Measurements from ENCODE around the gene LRRC39.

LRRC39 gene

DNA sequence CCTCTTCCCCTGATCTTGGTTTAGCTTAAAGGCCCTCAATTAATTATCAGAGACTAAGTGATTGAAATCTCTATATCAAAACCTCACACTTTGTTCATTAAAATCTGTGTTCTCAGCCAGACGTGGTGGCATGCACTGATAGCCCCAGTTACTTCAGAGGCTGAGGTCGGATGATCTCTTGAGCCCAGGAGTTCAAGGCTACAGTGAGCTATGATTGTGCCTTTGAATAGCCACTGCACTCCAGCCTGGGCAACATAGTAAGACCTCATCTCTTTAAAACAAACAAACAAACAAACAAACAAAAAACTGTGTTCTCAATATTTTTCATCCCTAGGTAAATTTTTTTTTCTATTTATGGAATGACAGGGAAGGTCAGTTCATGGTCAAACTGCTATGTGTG lies 26.4 kb downstream of the LRRC39 start:
- TF ChIP-seq, protein P1, sequence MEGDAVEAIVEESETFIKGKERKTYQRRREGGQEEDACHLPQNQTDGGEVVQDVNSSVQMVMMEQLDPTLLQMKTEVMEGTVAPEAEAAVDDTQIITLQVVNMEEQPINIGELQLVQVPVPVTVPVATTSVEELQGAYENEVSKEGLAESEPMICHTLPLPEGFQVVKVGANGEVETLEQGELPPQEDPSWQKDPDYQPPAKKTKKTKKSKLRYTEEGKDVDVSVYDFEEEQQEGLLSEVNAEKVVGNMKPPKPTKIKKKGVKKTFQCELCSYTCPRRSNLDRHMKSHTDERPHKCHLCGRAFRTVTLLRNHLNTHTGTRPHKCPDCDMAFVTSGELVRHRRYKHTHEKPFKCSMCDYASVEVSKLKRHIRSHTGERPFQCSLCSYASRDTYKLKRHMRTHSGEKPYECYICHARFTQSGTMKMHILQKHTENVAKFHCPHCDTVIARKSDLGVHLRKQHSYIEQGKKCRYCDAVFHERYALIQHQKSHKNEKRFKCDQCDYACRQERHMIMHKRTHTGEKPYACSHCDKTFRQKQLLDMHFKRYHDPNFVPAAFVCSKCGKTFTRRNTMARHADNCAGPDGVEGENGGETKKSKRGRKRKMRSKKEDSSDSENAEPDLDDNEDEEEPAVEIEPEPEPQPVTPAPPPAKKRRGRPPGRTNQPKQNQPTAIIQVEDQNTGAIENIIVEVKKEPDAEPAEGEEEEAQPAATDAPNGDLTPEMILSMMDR (IDR thresholded peaks at IDR 0.05; ENCODE audit: insufficient read depth, low read depth, low read length, missing control alignments) = no peak
- no peak for DNase-seq (ENCODE audit: low read depth)
- H3K4me3 ChIP-seq (ENCODE audit: low read length) = no peak overlapping the region

DNA sequence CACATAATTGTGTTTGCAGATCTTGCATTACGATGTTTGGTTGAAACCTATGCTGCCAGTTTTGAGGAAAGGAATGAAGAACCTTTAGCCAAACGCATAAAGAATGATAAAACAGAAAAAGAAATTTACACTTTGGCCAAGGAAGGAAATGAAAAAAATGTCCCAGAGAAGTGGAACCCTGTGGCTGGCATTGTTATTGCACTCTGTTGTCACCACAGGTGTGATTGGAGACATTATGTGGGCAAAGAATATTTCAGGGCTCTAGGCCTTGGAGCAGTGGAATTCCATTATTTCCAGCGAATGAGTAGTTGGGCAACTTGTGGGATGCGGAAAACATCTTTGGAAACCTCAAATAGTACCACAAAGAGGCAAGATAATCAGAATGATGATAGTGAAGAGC lies 30.2 kb downstream of the LRRC39 start:
- no peak overlapping the region for H3K4me3 ChIP-seq (ENCODE audit: low read length)
- DNase-seq (ENCODE audit: low read depth) = no peak
- TF ChIP-seq, protein P1 (IDR thresholded peaks at IDR 0.05; ENCODE audit: insufficient read depth, low read depth, low read length, missing control alignments) = no peak

DNA sequence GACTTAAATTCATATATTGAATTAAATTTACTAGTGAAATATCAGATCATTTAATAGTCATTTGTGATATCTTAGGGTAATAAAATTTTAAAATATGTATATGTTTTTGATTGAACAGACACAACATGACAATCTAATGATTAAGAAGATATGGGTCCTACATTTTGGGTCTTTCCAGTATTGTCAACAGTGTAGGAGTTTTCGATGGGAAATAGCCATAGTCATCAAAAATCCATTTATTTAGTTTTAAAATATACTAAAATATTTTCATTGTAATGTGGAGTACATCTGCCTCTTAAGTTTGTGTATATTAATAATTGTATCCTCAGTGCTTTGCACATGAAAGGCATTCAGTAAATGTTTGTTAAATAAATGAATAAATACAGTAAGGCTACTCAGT lies 31.1 kb downstream of the LRRC39 start:
- no peak overlapping the region for H3K4me3 ChIP-seq (ENCODE audit: low read length)
- TF ChIP-seq, protein P1 (IDR thresholded peaks at IDR 0.05; ENCODE audit: insufficient read depth, low read depth, low read length, missing control alignments) = no peak
- no peak for DNase-seq (ENCODE audit: low read depth)

DNA sequence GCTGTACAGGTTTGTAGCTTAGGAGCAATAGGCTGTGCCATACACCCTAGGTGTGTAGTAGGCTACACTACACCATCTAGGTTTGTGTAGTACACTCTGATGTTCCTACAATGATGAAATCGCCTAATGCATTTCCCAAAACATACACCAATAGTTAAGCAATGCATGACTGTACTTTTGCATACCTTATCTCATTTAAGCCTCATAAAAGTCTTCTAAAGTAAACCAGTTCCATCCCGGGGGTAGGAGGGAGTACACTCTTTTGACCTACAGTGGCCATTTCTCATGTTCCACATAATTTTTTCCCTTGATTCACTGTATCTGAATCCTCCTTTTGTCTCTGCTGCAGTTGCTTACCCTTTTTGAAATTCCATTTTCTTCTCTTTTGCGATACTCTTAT lies 32.9 kb downstream of the LRRC39 start:
- no peak for DNase-seq (ENCODE audit: low read depth)
- TF ChIP-seq, protein P1 (IDR thresholded peaks at IDR 0.05; ENCODE audit: insufficient read depth, low read depth, low read length, missing control alignments) = no peak
- H3K4me3 ChIP-seq (ENCODE audit: low read length) = no peak overlapping the region

DNA sequence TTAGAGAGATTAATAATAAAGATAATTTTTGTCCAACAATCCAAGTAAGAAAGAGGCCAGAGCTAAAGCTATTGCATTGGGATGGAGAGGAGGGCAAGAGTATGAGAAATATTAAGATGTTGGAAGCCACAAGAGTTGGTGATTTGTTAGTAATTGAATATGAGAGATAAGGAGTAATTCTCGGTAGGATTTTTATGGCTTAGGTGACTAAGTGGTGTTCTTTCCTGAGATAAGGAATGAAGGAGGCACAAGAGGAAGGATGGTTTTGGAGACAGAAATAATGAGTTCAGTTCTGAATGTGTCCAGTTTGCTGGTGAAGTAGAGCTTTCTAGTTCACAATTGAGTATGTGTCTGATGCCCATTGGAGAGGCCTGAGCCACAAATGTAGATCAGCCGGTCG lies 35.7 kb downstream of the LRRC39 start:
- TF ChIP-seq, protein P1 (IDR thresholded peaks at IDR 0.05; ENCODE audit: insufficient read depth, low read depth, low read length, missing control alignments) = no peak

DNA sequence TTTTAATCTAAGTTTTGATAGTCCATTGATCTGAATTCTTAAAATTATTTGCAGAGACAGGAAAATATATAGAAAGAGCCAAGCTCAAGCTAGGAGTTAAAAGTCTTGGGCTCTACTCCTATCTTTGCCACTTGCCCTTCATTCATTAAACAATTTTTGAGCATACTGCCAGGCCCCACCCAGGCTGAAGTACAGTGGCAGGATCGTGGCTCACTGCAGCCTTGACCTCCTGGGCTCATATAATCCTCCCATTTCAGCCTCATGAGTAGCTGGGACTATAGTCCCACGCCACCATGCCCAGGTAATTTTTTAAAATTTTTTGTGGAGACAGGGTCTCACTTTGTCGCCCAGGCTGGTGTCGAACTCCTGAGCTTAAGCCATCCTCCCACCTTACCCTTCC lies 36.9 kb downstream of the LRRC39 start:
- no peak overlapping the region for H3K4me3 ChIP-seq (ENCODE audit: low read length)
- DNase-seq (ENCODE audit: low read depth) = no peak
- TF ChIP-seq, protein P1 (IDR thresholded peaks at IDR 0.05; ENCODE audit: insufficient read depth, low read depth, low read length, missing control alignments) = no peak

More for the DNA sequence above, 35.7 kb downstream of the LRRC39 start:
- H3K4me3 ChIP-seq (ENCODE audit: low read length) = no peak overlapping the region
- DNase-seq (ENCODE audit: low read depth) = no peak

DNA sequence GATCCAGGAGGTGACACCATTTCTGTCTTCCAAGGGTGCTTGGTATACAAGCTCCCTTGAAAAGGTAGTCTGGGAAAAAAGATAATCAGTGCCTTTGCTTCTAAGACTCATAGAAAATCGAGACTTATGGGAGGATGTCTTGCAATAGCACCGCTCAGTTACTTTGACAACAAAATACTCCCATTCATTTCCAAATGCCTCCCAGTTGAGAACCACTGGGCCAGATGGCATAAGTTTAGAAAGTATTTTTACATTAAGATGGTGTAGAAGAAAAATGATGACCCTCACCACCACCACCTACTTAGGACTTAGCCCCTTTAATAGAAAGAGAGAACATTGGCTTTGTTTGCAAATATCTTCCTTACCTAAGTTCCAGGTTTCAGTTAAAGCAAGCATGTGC lies 40.5 kb downstream of the LRRC39 start:
- TF ChIP-seq, protein P1 (IDR thresholded peaks at IDR 0.05; ENCODE audit: insufficient read depth, low read depth, low read length, missing control alignments) = no peak
- DNase-seq (ENCODE audit: low read depth) = no peak
- no peak overlapping the region for H3K4me3 ChIP-seq (ENCODE audit: low read length)

All from epithelial cell of esophagus (primary cell).